ENCODE data around the gene PKNOX2. TPM values are rescaled to one million over a fixed set of nuclear protein-coding genes. Genes with fewer than 3 reads are reported as not detected.

The PKNOX2 gene
- total and polyA plus RNA-seq, 2 of the 4 experiments (the other 2 are of a cell fraction): 0.72 to 2.3 TPM

DNA sequence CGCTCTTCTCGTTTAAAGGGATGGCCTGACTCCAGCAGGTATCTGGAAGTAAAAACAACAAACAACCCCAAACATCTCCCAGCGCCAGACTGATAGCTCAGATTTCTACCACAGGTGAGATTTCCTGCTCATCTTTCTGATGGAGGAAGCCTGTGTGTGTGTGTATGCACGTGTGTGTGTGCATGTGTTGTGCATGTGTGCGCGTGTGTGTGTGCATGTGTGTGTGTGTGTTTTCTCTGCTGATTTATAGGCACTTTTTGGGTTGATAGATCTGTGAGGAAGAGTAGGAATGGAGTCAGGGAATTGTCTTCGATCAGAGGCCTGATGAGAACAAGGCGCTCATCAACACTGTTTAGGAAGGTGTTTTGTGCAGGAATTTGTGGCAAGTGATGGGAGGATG, 103.0 kb downstream of the PKNOX2 start:
- no peak overlapping the region for H2AK9ac ChIP-seq (replicated peaks; ENCODE audit: low read depth, low read length, poor library complexity)
- no peak overlapping the region for H2BK5ac ChIP-seq (ENCODE audit: low read depth, low read length, poor library complexity, severe bottlenecking)
- no peak overlapping the region for H3K18ac ChIP-seq (ENCODE audit: low read depth, low read length)
- BruUV-seq (replicated peaks): no TSS peak
- dilution Hi-C loops (cut with HindIII; ENCODE audit: low sequenced_read_pairs, unreplicated experiment) (no loop called here), in situ Hi-C loops (cut with MboI; ENCODE audit: low sequenced_read_pairs) (no loop called here), intact Hi-C loops (cut with micrococcal nuclease) (loop anchor here (10.0 kb wide), 1 partner anchor 137 kb away; no protein-coding TSS in a partner anchor)
- peak overlapping the region; percentile 33; the same call in 1 of the 2 replicates for H3K4ac ChIP-seq (ENCODE audit: low read depth, low read length)
- no peak overlapping the region for H3K56ac ChIP-seq (ENCODE audit: extremely low read depth, insufficient read depth, low read length)
- no peak overlapping the region for H3K9ac ChIP-seq (ENCODE audit: low read depth, low read length)
- no peak overlapping the region for H2BK20ac ChIP-seq (ENCODE audit: low read depth, low read length)
- H2AFZ ChIP-seq (replicated peaks; ENCODE audit: low read length, poor library complexity): no peak overlapping the region
- H3K9me1 ChIP-seq (ENCODE audit: insufficient read depth, low read length): peaks cover 13% of the 10 kb centered on the region
- no peaks in the 10 kb centered on the region for H3K36me3 ChIP-seq (ENCODE audit: control insufficient read depth, insufficient read depth, low read length)
- H3K14ac ChIP-seq (replicated peaks; ENCODE audit: low read depth, low read length): 0 out of 2 replicates have a peak overlapping the region, but pooled peaks have one; percentile 16
- H3K27me3 ChIP-seq (ENCODE audit: control insufficient read depth, insufficient read depth, low read length): no peaks in the 10 kb centered on the region
- peaks cover 16% of the 10 kb centered on the region for H3K4me1 ChIP-seq (ENCODE audit: control insufficient read depth, insufficient read depth, low read length)
- ChIA-PET POLR2A (ENCODE audit: unreplicated experiment) (no interaction called here), CTCF (interaction anchor here (0.6 kb wide), 1 partner anchor 10 kb away, joined by 3 read pairs; no protein-coding TSS in a partner anchor)
- no peaks in the 10 kb centered on the region for H3K9me3 ChIP-seq (ENCODE audit: control insufficient read depth, insufficient read depth, low read length)
- no peak overlapping the region for H3K4me3 ChIP-seq (ENCODE audit: insufficient read depth, low read depth, low read length)
- no peaks in the 10 kb centered on the region for H3K79me1 ChIP-seq (ENCODE audit: low read depth in 1 of 2, low read length in 2 of 2)
- WGBS, 2 experiments (ENCODE audit: extremely low coverage in 2 of 2, insufficient read length in 1 of 2): 97% methylated on average over 3 of the region's 8 CpGs; no CpG with 5 or more reads in 1 of the 2 experiments
- H3K4me2 ChIP-seq (ENCODE audit: low read depth, low read length): no peak overlapping the region
- H4K8ac ChIP-seq (ENCODE audit: low read depth in 2 of 2, low read length in 2 of 2): no peak overlapping the region
- no peaks in the 10 kb centered on the region for H4K20me1 ChIP-seq (ENCODE audit: insufficient read depth, low read length)
- no peak overlapping the region for H2BK15ac ChIP-seq (ENCODE audit: low read depth, low read length)
- no peak overlapping the region for H3K27ac ChIP-seq (ENCODE audit: insufficient read depth, low read length)
- TF ChIP-seq, protein P1, sequence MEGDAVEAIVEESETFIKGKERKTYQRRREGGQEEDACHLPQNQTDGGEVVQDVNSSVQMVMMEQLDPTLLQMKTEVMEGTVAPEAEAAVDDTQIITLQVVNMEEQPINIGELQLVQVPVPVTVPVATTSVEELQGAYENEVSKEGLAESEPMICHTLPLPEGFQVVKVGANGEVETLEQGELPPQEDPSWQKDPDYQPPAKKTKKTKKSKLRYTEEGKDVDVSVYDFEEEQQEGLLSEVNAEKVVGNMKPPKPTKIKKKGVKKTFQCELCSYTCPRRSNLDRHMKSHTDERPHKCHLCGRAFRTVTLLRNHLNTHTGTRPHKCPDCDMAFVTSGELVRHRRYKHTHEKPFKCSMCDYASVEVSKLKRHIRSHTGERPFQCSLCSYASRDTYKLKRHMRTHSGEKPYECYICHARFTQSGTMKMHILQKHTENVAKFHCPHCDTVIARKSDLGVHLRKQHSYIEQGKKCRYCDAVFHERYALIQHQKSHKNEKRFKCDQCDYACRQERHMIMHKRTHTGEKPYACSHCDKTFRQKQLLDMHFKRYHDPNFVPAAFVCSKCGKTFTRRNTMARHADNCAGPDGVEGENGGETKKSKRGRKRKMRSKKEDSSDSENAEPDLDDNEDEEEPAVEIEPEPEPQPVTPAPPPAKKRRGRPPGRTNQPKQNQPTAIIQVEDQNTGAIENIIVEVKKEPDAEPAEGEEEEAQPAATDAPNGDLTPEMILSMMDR (conservative IDR thresholded peaks at IDR 0.05; ENCODE audit: low read depth, low read length): no peak
- no peak for TF ChIP-seq RFX5 (IDR thresholded peaks at IDR 0.05; ENCODE audit: low read depth, low read length)
- no peak for TF ChIP-seq SMC3 (IDR thresholded peaks at IDR 0.05; ENCODE audit: low read depth, low read length)
- TF ChIP-seq BHLHE40 (IDR thresholded peaks at IDR 0.05; ENCODE audit: low read depth, low read length): no peak
- no peak for TF ChIP-seq NFE2L2 (IDR thresholded peaks at IDR 0.05; ENCODE audit: low read depth, low read length)
- TF ChIP-seq MAZ (IDR thresholded peaks at IDR 0.05; ENCODE audit: borderline replicate concordance, low read depth, low read length): no peak
- TF ChIP-seq CEBPB (IDR thresholded peaks at IDR 0.05; ENCODE audit: low read depth, low read length): no peak
- no peak for TF ChIP-seq RCOR1 (IDR thresholded peaks at IDR 0.05; ENCODE audit: insufficient replicate concordance, low read length)
- no peak for TF ChIP-seq FOS (IDR thresholded peaks at IDR 0.05; ENCODE audit: low read depth, low read length)
- TF ChIP-seq CHD1 (IDR thresholded peaks at IDR 0.05; ENCODE audit: low read depth, low read length): no peak
- no peak for TF ChIP-seq RAD21 (IDR thresholded peaks at IDR 0.05; ENCODE audit: low read length)
- no peak for TF ChIP-seq POLR2A (IDR thresholded peaks at IDR 0.05; ENCODE audit: low read depth, low read length)
- TF ChIP-seq MAFK (IDR thresholded peaks at IDR 0.05; ENCODE audit: low read depth, low read length): no peak
- H4K5ac ChIP-seq (ENCODE audit: low read depth, low read length): no peak overlapping the region
- H2BK120ac ChIP-seq (ENCODE audit: low read depth, low read length): no peak overlapping the region; the same call in 1 of the 2 replicates
- H3K23ac ChIP-seq (ENCODE audit: low read depth, low read length): no peak overlapping the region
- DNase-seq (no peak), ATAC-seq (ENCODE audit: low read depth) (no peak)
- peak overlapping the region; percentile 34; the same call in 1 of the 2 replicates for H2AK5ac ChIP-seq (ENCODE audit: low read depth, low read length)
- no peak overlapping the region for H4K91ac ChIP-seq (ENCODE audit: insufficient read depth, low read depth, low read length)

Measured in IMR-90 (cell line).